WI38 (cell line): ENCODE data around the gene GOLGA6B.
"Not testable (repeated sequence)": the region's sequence is repeated elsewhere in the genome, so short reads cannot be mapped to it uniquely, and the experiment has no call there.

Source experiments
- H3K4me3 ChIP-seq: 2 replicates; pipeline ENCODE4 v1.5.1; 2011; ENCODE audit warnings: low read depth, mild to moderate bottlenecking, control low read depth, low read length
- CTCF ChIP-seq: IDR thresholded peaks from 2 replicates; pipeline ENCODE4 v1.5.1; 2012; ENCODE audit warnings: low read depth, mild to moderate bottlenecking, control low read depth, low read length

The GOLGA6B gene

GRCh38 chr15:72654397-72654796, at the start of gene GOLGA6B:
GOLGA6B (plus strand) TSS chr15:72654697; CDS start chr15:72654738, 41 bp downstream.
- H3K4me3 ChIP-seq: not testable (repeated sequence)

GRCh38 chr15:72604794-72605193, 49.7 kb upstream of the GOLGA6B start:
- TF ChIP-seq CTCF: no peak
- H3K4me3 ChIP-seq: no peak overlapping the region

- H3K4me3 ChIP-seq: not testable (repeated sequence)
Measured at GRCh38 chr15:72608084-72608483, 46.4 kb upstream of the GOLGA6B start.

- H3K4me3 ChIP-seq: no peak overlapping the region
- no peak for TF ChIP-seq CTCF
Measured at GRCh38 chr15:72609862-72610261, 44.6 kb upstream of the GOLGA6B start.

- not testable (repeated sequence) for H3K4me3 ChIP-seq
Measured at GRCh38 chr15:72612324-72612723, 42.2 kb upstream of the GOLGA6B start.

- TF ChIP-seq CTCF: no peak
- no peak overlapping the region for H3K4me3 ChIP-seq
Measured at GRCh38 chr15:72614810-72615532, 39.5 kb upstream of the GOLGA6B start.

GRCh38 chr15:72615533-72616233, 38.8 kb upstream of the GOLGA6B start:
- not testable (repeated sequence) for H3K4me3 ChIP-seq

- H3K4me3 ChIP-seq: no peak overlapping the region
- TF ChIP-seq CTCF: no peak
Measured at GRCh38 chr15:72616491-72617210, 37.8 kb upstream of the GOLGA6B start.

- not testable (repeated sequence) for H3K4me3 ChIP-seq
Measured at GRCh38 chr15:72623854-72624253, 30.6 kb upstream of the GOLGA6B start.

- not testable (repeated sequence) for H3K4me3 ChIP-seq
Measured at GRCh38 chr15:72626153-72626552, 28.3 kb upstream of the GOLGA6B start.

GRCh38 chr15:72628249-72629067, 26.0 kb upstream of the GOLGA6B start:
- not testable (repeated sequence) for H3K4me3 ChIP-seq

GRCh38 chr15:72629068-72629570, 25.4 kb upstream of the GOLGA6B start:
- not testable (repeated sequence) for H3K4me3 ChIP-seq

GRCh38 chr15:72636519-72637282, 17.8 kb upstream of the GOLGA6B start:
- H3K4me3 ChIP-seq: peak overlapping the region; percentile 21; the same call in 1 of the 2 replicates
